ENCODE results near the gene CCDC68.

CCDC68 gene

GRCh38 chr18:54957296-54957832, 1.9 kb downstream of the CCDC68 start:
- ChIA-PET POLR2A (no interaction called here), CTCF (interaction anchor here (0.6 to 1.3 kb wide), 4 partner anchors 8 to 286 kb away, joined by 3 to 4 read pairs (median 3); no protein-coding TSS in a partner anchor)
- H3K4me1 ChIP-seq (ENCODE audit: control insufficient read depth, insufficient read depth, low read length): peaks cover 8% of the 10 kb centered on the region; the same call in 1 of the 2 replicates
- no peak overlapping the region for H3K27ac ChIP-seq (ENCODE audit: extremely low read depth, low read depth, low read length)
- TF ChIP-seq TRIM28 (IDR thresholded peaks at IDR 0.05; ENCODE audit: borderline replicate concordance, low read length) (no peak), ZNF596 (tag by site-specific recombination; IDR thresholded peaks at IDR 0.05) (peak; percentile 90), ATF2 (tag by site-specific recombination; IDR thresholded peaks at IDR 0.05; ENCODE audit: low read depth) (no peak), ZNF664 (tag by site-specific recombination; IDR thresholded peaks at IDR 0.05) (0 out of 2 replicates have a peak, but pooled peaks have one; percentile 27), PRDM10 (tag by site-specific recombination; IDR thresholded peaks at IDR 0.05) (0 out of 2 replicates have a peak, but pooled peaks have one; percentile 34), ZNF518A (tag by site-specific recombination; conservative IDR thresholded peaks at IDR 0.05; ENCODE audit: low read depth) (no peak)
- H3K36me3 ChIP-seq (ENCODE audit: control insufficient read depth in 2 of 2, insufficient read depth in 1 of 2, low read length in 2 of 2): no peaks in the 10 kb centered on the region
- no peak overlapping the region for H3K4me3 ChIP-seq (ENCODE audit: low read depth, low read length)
- no peaks in the 10 kb centered on the region for H3K9me3 ChIP-seq (ENCODE audit: control insufficient read depth, insufficient read depth, low read depth, low read length)

- POLR2A ChIA-PET: no interaction called here
- Histone ChIP-seq H3K4me3 (ENCODE audit: low read depth, low read length) (no peak overlapping the region), H3K27ac (ENCODE audit: extremely low read depth, low read depth, low read length) (no peak overlapping the region), H3K9me3 (ENCODE audit: control insufficient read depth, insufficient read depth, low read depth, low read length) (no peaks in the 10 kb centered on the region), H3K4me1 (ENCODE audit: control insufficient read depth, insufficient read depth, low read length) (peaks cover 8% of the 10 kb centered on the region; the same call in 1 of the 2 replicates), H3K36me3 (ENCODE audit: control insufficient read depth in 2 of 2, insufficient read depth in 1 of 2, low read length in 2 of 2) (no peaks in the 10 kb centered on the region)
- CTCF ChIA-PET: interaction anchor here (0.6 to 1.3 kb wide), 3 partner anchors 9 to 285 kb away, joined by 3 read pairs; no protein-coding TSS in a partner anchor
- no peak for TF ChIP-seq ZSCAN30 (tag by site-specific recombination; IDR thresholded peaks at IDR 0.05)
- no peak for TF ChIP-seq GLI4 (tag by site-specific recombination; IDR thresholded peaks at IDR 0.05)
- no peak for TF ChIP-seq ZBTB6 (tag by site-specific recombination; IDR thresholded peaks at IDR 0.05)
- TF ChIP-seq ZNF596 (tag by site-specific recombination; IDR thresholded peaks at IDR 0.05): no peak
- no peak for TF ChIP-seq ZBTB8A (tag by site-specific recombination; IDR thresholded peaks at IDR 0.05)
- no peak for TF ChIP-seq ZNF354C (tag by site-specific recombination; IDR thresholded peaks at IDR 0.05; ENCODE audit: borderline replicate concordance, low read depth)
- no peak for TF ChIP-seq KLF8 (tag by site-specific recombination; IDR thresholded peaks at IDR 0.05)
- TF ChIP-seq ZNF391 (tag by site-specific recombination; IDR thresholded peaks at IDR 0.05; ENCODE audit: borderline replicate concordance, low read depth): no peak
- no peak for TF ChIP-seq ZNF600 (tag by site-specific recombination; IDR thresholded peaks at IDR 0.05)
- TF ChIP-seq ZNF513 (tag by site-specific recombination; IDR thresholded peaks at IDR 0.05): no peak
- no peak for TF ChIP-seq ZNF184 (tag by site-specific recombination; IDR thresholded peaks at IDR 0.05)
- TF ChIP-seq YY1 (tag by site-specific recombination; IDR thresholded peaks at IDR 0.05): no peak
- TF ChIP-seq ZNF830 (tag by site-specific recombination; IDR thresholded peaks at IDR 0.05; ENCODE audit: low read depth): no peak
- TF ChIP-seq ZNF350 (tag by site-specific recombination; IDR thresholded peaks at IDR 0.05): no peak
- no peak for TF ChIP-seq ZNF707 (tag by site-specific recombination; IDR thresholded peaks at IDR 0.05)
- no peak for TF ChIP-seq ZNF239 (tag by site-specific recombination; IDR thresholded peaks at IDR 0.05)
Measured at GRCh38 chr18:54956506-54956905, 2.8 kb downstream of the CCDC68 start.

All from HEK293 (cell line).